ENCODE measurements around the gene NBEAL2. TPM values are rescaled to one million over a fixed set of nuclear protein-coding genes. Genes with fewer than 3 reads are reported as not detected.

NBEAL2 gene
- total and polyA plus RNA-seq, 2 of the 8 experiments (the other 6 are each of a cell fraction or from before 2014, with no cell fraction given): 27.3 to 46.9 TPM

- no peak for TF ChIP-seq CHD7 (IDR thresholded peaks at IDR 0.05; ENCODE audit: insufficient replicate concordance, low read length)
- no peak for TF ChIP-seq SIX5 (IDR thresholded peaks at IDR 0.05; ENCODE audit: low read depth, low read length)
- no peak for TF ChIP-seq RNF2 (IDR thresholded peaks at IDR 0.05; ENCODE audit: borderline replicate concordance, low read depth, low read length, missing control alignments, poor library complexity, severe bottlenecking)
- no peak for TF ChIP-seq SP1 (IDR thresholded peaks at IDR 0.05; ENCODE audit: low read depth, low read length)
- no peak for TF ChIP-seq ATF2 (IDR thresholded peaks at IDR 0.05; ENCODE audit: low read length)
- no peak for TF ChIP-seq NANOG (IDR thresholded peaks at IDR 0.05; ENCODE audit: insufficient read depth, low read depth, low read length, poor library complexity, severe bottlenecking)
- TF ChIP-seq CBX8 (IDR thresholded peaks at IDR 0.05; ENCODE audit: borderline replicate concordance, low read depth, low read length): no peak
- no peak for TF ChIP-seq POLR2AphosphoS5 (IDR thresholded peaks at IDR 0.05; ENCODE audit: low read depth, low read length)
Measured at GRCh38 chr3:46932455-46933225, 46.8 kb upstream of the NBEAL2 start (continued).
